ENCODE data around the gene CT47C1.

DNA sequence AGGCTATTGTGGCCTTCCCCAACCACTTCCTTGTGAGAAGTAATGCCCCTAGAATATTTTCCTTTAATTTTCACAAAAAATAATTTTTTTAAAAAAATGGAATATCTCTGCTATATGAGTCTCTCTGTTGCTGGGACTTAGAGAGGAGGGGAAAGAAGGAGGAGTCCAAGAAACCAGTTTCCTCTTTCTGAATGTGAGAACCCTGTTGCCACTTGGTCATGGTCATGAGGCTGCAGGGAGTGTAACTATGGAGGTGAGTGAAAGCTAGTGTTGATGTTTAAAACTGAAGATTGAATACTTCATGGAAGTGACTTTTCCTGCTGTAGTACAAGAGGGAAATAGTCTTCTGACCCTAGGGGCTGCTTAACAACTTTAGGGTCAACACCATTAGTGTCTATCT, 34.4 kb downstream of the CT47C1 start:
- TF ChIP-seq, protein P1, sequence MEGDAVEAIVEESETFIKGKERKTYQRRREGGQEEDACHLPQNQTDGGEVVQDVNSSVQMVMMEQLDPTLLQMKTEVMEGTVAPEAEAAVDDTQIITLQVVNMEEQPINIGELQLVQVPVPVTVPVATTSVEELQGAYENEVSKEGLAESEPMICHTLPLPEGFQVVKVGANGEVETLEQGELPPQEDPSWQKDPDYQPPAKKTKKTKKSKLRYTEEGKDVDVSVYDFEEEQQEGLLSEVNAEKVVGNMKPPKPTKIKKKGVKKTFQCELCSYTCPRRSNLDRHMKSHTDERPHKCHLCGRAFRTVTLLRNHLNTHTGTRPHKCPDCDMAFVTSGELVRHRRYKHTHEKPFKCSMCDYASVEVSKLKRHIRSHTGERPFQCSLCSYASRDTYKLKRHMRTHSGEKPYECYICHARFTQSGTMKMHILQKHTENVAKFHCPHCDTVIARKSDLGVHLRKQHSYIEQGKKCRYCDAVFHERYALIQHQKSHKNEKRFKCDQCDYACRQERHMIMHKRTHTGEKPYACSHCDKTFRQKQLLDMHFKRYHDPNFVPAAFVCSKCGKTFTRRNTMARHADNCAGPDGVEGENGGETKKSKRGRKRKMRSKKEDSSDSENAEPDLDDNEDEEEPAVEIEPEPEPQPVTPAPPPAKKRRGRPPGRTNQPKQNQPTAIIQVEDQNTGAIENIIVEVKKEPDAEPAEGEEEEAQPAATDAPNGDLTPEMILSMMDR (IDR thresholded peaks at IDR 0.05) = no peak
- no peak for TF ChIP-seq POLR2A (IDR thresholded peaks at IDR 0.05)

Measured in Peyer's patch (tissue), 4 donors.